ENCODE data around the gene GRAMD4.

Gene GRAMD4

DNA sequence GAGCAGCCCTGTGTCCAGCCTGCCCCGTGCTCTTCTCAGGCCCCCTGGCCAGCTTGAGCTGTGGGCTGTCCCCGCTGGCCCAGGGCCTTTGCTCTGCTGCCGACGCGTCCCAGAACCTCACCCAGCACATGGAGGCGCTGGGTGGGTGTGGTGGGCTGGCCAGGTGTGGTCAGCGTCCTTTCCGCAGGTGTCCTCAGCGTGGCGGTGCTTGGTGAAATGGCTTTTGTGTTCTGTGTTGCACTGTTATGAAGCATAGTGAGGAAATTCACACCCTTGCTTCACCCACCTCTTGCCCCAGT is 37.4 kb downstream of the GRAMD4 start:
- TF ChIP-seq, protein P1, sequence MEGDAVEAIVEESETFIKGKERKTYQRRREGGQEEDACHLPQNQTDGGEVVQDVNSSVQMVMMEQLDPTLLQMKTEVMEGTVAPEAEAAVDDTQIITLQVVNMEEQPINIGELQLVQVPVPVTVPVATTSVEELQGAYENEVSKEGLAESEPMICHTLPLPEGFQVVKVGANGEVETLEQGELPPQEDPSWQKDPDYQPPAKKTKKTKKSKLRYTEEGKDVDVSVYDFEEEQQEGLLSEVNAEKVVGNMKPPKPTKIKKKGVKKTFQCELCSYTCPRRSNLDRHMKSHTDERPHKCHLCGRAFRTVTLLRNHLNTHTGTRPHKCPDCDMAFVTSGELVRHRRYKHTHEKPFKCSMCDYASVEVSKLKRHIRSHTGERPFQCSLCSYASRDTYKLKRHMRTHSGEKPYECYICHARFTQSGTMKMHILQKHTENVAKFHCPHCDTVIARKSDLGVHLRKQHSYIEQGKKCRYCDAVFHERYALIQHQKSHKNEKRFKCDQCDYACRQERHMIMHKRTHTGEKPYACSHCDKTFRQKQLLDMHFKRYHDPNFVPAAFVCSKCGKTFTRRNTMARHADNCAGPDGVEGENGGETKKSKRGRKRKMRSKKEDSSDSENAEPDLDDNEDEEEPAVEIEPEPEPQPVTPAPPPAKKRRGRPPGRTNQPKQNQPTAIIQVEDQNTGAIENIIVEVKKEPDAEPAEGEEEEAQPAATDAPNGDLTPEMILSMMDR (IDR thresholded peaks at IDR 0.05; ENCODE audit: insufficient read depth, missing control alignments): no peak
- DNase-seq (ENCODE audit: insufficient read length, low spot score) (no peak), FAIRE-seq (no peak)

- DNase-seq (ENCODE audit: insufficient read length, low spot score) (no peak), FAIRE-seq (no peak)
- TF ChIP-seq, protein P1 (IDR thresholded peaks at IDR 0.05; ENCODE audit: insufficient read depth, missing control alignments): no peak
Observed at GRCh38 chr22:46657996-46658947, 38.1 kb downstream of the GRAMD4 start.

DNA sequence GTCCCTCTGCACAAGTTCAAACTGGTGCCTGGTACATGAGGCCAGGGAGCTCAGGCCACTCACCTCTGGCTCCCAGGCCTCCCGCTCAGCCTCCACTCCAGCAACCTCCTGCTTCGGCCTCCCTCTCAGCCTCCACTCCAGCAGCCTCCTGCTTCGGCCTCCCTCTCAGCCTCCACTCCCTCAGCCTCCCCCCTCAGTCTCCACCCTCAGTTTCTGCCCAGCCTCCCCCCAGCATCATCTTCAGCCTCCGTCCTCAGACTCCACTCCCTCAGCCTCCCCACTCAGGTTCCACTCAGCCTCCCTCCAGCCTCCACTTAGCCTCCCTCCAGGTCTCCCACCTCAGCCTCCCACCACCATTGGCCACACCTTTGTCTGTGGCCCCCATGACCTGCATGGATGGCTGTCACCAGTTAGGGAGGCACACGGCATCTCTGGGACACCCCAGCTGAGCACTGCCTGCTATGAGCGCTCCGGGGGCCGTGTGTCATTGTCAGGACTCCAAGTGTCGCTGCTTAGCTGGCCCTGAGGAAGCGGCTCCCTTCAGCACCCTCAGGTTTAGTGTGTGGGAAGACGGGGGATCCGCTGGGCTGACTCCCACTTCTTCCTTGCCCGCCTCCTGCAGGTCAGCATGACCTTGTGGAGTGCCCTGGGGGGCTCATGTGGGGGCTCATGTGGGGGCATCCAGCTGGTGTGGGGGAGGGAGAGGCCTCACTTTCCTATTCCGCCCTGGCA is 39.0 kb downstream of the GRAMD4 start:
- FAIRE-seq: no peak
- DNase-seq (ENCODE audit: insufficient read length, low spot score): no peak
- TF ChIP-seq, protein P1 (IDR thresholded peaks at IDR 0.05; ENCODE audit: insufficient read depth, missing control alignments): no peak

- no peak for DNase-seq (ENCODE audit: insufficient read length, low spot score)
- TF ChIP-seq, protein P1 (IDR thresholded peaks at IDR 0.05; ENCODE audit: insufficient read depth, missing control alignments): no peak
- no peak for FAIRE-seq
Observed at GRCh38 chr22:46659791-46660186, 39.6 kb downstream of the GRAMD4 start.

DNA sequence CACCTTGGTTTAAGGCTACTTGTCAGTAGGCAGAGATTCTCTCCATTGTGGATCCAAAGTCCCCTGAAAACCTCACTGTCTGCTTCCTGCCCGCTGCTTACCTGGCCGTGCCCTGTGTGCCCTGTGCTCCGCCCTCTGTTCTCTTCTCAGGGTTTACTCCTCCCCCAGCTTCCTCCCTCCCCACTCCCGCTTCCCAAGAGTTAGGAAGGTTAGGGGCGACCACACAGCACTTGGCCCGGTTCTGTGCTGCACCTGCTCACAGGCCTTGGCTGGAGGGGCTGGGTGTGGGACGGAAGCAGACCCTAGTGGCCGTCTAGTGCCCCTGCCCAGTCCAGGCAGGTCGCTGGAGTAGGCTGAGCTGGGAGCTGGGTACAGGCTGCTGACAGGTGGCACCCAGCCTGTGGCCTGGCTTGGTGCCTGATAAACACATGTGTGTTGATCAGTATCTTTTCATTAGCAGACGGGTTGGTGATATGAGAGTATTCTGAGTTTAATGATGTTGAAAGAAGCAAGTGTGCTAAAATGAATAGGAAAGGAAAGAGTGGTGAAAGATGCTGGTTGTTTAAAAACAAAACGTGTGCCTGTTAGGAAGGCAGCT is 40.5 kb downstream of the GRAMD4 start:
- DNase-seq (ENCODE audit: insufficient read length, low spot score): no peak
- FAIRE-seq: no peak
- TF ChIP-seq, protein P1 (IDR thresholded peaks at IDR 0.05; ENCODE audit: insufficient read depth, missing control alignments): no peak

GRCh38 chr22:46661221-46661851 is 41.1 kb downstream of the GRAMD4 start:
- no peak for DNase-seq (ENCODE audit: insufficient read length, low spot score)
- TF ChIP-seq, protein P1 (IDR thresholded peaks at IDR 0.05; ENCODE audit: insufficient read depth, missing control alignments): no peak
- no peak for FAIRE-seq
